RPMI7951 (cell line): ENCODE data around the gene PLPPR3. TPM values are rescaled to one million over a fixed set of nuclear protein-coding genes. Genes with fewer than 3 reads are reported as not detected.
A peak's percentile ranks its signal among the peaks of the same experiment; 100 is the strongest.

Experiments used
- DNase-seq: peaks from one replicate; pipeline ENCODE4 v3.0.0-alpha.2; 2012; ENCODE audit warnings: low read depth
- total RNA-seq: library from RNA; depleted of rRNA; stranded (reverse); fragments of >200 nt; shearing (Covaris generic); gene quantifications from 2 replicates; pipeline ENCODE4 v1.2.3, GENCODE V29; 2014; rRNA removed

The PLPPR3 gene
- total RNA-seq, 1 experiment from 2014 or later, result not detected

DNA sequence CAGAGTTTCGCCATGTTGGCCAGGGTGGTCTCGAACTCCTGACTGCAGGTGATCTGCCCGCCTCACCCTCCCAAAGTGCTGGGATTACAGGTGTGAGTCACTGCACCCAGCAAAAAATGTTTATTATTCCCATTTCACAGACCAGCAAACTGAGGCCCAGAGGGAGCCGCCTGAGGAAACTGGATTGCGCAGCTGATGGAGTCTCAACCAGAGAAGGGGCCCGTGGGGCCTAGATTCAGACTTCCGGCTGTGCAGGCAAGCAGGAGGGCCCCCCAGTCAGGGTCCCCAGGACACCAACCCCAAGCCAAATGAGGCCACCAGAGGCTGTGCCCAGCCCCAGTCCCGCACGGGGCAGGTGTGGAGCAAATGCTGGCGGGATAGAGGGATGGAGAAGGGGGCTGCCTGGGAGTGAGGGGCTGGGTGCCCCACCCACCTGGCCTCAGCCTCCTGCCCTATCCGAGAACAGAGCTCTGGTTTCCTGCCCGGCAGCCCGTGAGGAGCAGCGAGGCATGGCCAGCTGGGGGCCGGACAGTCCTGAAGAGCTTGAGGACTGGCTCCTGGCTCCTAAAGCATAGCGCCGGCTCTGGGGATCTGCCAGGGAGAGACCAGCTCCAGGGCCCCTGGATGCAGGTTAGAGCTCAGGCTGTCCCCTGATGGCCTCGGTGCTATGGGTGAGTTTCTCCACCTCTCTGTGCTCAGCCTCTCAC lies 48.9 kb downstream of the PLPPR3 start:
- no peak for DNase-seq

DNA sequence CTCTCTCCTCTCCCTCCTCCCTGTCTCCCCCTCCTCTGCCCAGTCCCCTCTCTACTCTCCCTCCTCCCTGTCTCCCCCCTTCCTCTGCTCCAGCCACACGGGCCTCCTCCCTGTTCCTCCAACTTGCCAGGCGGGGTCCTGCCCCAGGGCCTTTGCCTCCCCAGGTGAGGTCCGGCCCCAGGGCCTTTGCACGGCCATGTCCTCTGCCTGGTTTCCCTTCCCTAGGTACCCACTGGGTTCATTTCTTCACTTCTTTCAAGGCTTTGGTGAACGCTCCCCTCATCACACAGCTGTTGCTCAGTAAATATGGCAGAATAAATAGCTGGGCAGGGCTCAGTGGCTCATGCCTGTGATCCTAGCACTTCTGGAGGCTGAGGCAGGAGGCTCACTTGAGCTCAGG lies 49.7 kb downstream of the PLPPR3 start:
- DNase-seq, result no peak

DNA sequence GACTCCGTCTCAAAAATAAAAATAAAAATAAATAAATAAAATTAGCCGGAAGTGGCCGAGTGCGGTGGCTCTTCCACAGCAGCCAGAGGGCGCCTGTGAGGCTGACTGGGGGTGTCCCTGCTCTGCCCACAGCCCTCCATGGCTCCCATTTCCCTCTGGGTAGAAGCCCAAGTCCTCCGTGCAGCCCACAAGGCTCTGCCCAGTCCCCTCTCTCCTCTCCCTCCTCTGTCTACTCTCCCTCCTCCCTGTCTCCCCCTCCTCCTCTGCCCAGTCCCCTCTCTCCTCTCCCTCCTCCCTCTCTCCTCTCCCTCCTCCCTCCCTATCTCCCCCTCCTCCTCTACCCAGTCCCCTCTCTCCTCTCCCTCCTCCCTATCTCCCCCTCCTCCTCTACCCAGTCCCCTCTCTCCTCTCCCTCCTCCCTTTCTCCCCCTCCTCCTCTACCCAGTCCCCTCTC lies 50.4 kb downstream of the PLPPR3 start:
- DNase-seq, result peak; percentile 51

DNA sequence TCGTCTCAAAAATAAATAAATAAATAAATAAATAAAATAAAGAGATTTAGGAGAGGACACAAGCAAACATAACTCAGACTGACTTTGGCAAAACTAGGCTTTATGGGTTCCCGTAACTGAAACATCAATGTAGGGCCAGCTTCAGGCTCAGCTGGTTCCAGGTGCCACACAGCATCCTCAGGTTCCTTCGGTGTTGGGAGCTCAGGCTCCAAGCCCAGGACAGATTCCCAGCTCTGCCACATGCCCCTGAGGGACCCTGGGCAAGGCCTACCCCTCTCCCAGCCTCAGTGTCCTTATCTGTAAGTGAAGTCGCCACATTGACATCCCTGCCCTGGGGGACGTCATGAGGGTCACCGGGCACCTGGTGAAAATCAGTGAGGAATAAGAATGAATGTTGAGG lies 52.1 kb downstream of the PLPPR3 start:
- no peak for DNase-seq

DNA sequence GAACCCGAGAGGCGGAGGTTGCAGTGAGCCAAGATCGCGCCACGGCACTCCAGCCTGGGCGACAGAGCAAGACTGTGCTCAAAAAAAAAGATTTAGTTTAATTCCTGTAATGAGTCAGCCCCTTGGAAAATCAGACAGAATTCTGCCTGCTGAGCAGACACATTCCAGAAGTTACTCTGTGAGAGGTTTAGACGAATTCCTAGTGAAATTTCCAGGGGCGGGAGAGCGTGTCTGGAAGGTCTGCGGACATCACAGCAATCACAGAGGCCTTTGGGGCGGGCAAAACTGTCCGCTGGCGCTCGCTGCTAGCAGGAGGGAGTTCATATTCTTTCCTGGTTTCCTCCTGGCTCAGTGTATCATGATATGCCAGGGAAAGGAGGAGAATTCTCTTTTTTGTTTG lies 53.3 kb downstream of the PLPPR3 start:
- peak; percentile 83 for DNase-seq

DNA sequence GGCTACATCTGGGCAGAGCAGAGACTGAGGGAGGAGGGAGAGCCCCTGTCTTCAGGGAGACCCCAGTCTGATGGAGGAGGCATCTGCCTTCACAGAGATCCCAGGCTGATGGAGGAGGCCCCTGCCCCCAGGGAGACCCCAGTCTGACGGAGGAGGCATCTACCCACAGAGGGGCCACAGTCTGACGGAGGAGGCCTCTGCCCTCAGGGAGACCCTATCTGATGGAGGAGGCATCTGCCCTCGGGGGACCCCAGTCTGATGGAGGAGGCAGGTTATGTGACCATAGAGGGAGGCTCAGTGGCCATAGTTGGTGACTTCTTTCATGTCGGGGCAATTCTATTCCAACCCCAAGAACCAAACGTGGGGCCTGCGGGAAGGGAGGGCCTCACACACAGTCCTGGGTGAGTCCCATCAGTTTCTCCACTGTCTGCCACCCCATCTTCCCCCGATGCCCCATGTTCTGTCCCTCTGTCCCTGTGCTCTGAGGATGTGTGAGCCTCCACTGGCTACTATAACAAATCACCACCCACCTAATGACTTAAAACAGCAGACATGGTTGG lies 56.5 kb downstream of the PLPPR3 start:
- DNase-seq, result no peak

DNA sequence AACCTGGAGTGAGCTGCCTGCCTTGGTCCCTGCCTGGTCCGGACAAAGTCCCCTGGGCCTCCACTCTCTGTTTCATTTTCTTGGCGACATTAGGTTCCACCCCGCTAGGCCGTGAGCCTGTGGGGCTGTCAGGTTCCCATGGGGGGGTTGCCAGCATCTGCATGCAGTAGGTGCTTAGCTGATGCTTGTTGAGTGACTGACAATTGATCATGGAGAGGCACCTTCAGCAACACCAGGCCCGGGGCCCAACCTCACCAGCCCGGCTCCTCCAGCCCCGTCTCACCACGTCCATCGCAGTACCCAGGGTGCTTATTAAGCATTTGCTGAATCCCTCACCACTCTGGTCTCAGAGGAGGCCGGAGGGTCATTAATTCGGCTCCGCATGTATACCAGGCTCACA lies 57.5 kb downstream of the PLPPR3 start:
- no peak for DNase-seq

DNA sequence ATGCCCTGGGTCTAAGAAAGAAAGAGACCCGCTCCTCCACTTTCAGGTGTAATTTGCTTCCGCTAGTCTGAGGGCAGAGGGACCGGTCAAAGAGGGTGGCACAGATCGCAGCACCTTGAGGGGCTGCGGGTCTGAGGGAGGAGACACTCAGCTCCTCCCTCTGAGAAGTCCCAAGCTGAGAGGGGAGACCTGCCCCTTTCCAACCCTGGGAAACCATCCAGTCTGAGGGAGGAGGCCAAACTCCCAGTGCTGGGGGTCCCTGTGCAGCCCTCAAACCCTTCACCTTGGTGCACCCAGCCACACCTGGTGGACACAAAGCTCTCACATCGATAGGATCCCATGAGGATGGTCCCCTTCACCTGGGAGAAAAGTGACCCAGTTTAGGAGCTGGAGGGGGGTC lies 57.9 kb downstream of the PLPPR3 start:
- no peak for DNase-seq

DNA sequence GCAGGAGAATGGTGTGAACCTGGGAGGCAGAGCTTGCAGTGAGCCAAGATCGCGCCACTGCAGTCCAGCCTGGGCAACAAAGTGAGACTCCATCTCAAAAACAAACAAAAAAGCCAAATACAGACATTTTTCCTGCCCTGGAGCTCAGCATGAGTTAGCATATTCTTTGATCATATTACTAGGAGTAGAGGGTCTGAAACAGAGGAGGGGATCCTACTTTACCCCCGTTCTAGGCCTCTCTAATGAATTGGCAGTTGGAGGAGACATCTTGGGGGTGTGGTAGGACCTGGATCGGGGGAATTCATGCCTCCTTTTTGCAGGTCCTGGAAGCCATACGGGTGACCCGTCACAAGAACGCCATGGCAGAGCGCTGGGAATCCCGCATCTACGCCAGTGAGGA lies 58.6 kb downstream of the PLPPR3 start:
- DNase-seq, result no peak

Other genes starting within 250 kb of the PLPPR3 start
- 911 and 1,158 TPM in 2 replicates for gene BSG, start 249.4 kb downstream of the PLPPR3 start, total RNA-seq
- gene HCN2, start 232.1 kb downstream of the PLPPR3 start, total RNA-seq, result 0.24 and 0.39 TPM in 2 replicates
- 19.3 and 20.5 TPM in 2 replicates for gene POLRMT, start 188.4 kb downstream of the PLPPR3 start, total RNA-seq
- 0.39 TPM in 1 of 2 replicates, not detected in the other for gene FGF22, start 182.1 kb downstream of the PLPPR3 start, total RNA-seq
- 29.3 and 48.7 TPM in 2 replicates for gene RNF126, start 158.7 kb downstream of the PLPPR3 start, total RNA-seq
- 4.4 and 19.8 TPM in 2 replicates for gene FSTL3, start 145.6 kb downstream of the PLPPR3 start, total RNA-seq
- not detected in 2 replicates for gene PRSS57, start 126.5 kb downstream of the PLPPR3 start, total RNA-seq
- 0.10 TPM in 1 of 2 replicates, not detected in the other for gene PALM, start 113.0 kb downstream of the PLPPR3 start, total RNA-seq
- not detected in 2 replicates for gene MISP, start 70.8 kb downstream of the PLPPR3 start, total RNA-seq
- gene PTBP1, start 24.5 kb downstream of the PLPPR3 start, total RNA-seq, result 112 and 121 TPM in 2 replicates
- not detected in 2 replicates for gene AZU1, start 5.9 kb upstream of the PLPPR3 start, total RNA-seq
- not detected in 2 replicates for gene PRTN3, start 19.0 kb upstream of the PLPPR3 start, total RNA-seq
- not detected in 2 replicates for gene ELANE, start 30.3 kb upstream of the PLPPR3 start, total RNA-seq
- 0.29 and 0.60 TPM in 2 replicates for gene CFD, start 37.7 kb upstream of the PLPPR3 start, total RNA-seq
- gene MED16, start 71.2 kb upstream of the PLPPR3 start, total RNA-seq, result 15.1 and 16.5 TPM in 2 replicates
- gene RNU6-9, start 71.5 kb upstream of the PLPPR3 start, total RNA-seq, result not detected in 2 replicates
- 19.7 and 29.3 TPM in 2 replicates for gene R3HDM4, start 91.3 kb upstream of the PLPPR3 start, total RNA-seq
- not detected in 2 replicates for gene KISS1R, start 95.4 kb upstream of the PLPPR3 start, total RNA-seq
- 5.3 and 5.6 TPM in 2 replicates for gene ARID3A, start 104.1 kb upstream of the PLPPR3 start, total RNA-seq
- 47.7 and 67.0 TPM in 2 replicates for gene WDR18, start 162.4 kb upstream of the PLPPR3 start, total RNA-seq
- gene GRIN3B, start 178.5 kb upstream of the PLPPR3 start, total RNA-seq, result 0.20 and 0.24 TPM in 2 replicates
- 46.9 and 58.0 TPM in 2 replicates for gene TMEM259, start 199.2 kb upstream of the PLPPR3 start, total RNA-seq
- gene RNU6-2, start 199.6 kb upstream of the PLPPR3 start, total RNA-seq, result not detected in 2 replicates
- 179 and 199 TPM in 2 replicates for gene CNN2, start 204.7 kb upstream of the PLPPR3 start, total RNA-seq
- 1.5 and 3.4 TPM in 2 replicates for gene ABCA7, start 218.2 kb upstream of the PLPPR3 start, total RNA-seq
- gene ARHGAP45, start 245.2 kb upstream of the PLPPR3 start, total RNA-seq, result 0.98 and 1.3 TPM in 2 replicates